ENCODE measurements around the gene GCLM.

The GCLM gene

DNA sequence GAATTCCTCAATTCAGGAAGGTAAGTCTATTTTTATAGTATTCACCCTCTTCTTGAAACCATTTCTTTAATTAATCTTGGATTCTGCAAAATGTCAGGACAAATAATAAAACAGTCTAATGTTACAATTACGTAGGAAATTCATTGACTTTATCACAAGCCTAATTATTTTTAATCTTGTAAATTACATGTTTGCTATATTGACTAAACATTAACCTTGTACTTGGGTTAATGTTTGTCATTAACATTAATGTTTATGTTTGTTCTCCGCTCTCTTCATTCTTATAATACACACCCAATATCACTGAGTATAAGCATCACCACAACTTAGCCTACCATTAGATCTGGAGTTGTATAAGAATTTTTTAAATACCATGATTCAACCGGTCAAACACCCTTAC, 2.8 kb downstream of the GCLM start:
- no peak overlapping the region for H3K4me3 ChIP-seq

DNA sequence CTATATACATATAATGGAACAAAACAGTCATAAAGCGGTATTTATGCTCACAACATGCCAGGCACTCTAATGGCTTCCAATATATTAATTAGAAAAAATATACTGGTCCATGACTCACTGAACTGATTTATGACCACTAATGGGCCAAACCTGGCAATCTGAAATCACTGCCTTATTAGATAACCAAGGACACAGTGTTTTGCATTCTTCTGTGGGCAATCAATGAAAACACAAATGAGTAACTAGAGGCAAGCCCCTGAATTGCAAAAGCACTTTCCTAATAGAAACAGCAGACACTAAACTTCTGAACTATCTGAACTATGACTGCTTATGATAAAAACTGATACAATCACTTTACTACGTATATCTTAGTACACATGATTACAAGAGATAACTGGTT, 3.5 kb downstream of the GCLM start:
- TF ChIP-seq, protein P1, sequence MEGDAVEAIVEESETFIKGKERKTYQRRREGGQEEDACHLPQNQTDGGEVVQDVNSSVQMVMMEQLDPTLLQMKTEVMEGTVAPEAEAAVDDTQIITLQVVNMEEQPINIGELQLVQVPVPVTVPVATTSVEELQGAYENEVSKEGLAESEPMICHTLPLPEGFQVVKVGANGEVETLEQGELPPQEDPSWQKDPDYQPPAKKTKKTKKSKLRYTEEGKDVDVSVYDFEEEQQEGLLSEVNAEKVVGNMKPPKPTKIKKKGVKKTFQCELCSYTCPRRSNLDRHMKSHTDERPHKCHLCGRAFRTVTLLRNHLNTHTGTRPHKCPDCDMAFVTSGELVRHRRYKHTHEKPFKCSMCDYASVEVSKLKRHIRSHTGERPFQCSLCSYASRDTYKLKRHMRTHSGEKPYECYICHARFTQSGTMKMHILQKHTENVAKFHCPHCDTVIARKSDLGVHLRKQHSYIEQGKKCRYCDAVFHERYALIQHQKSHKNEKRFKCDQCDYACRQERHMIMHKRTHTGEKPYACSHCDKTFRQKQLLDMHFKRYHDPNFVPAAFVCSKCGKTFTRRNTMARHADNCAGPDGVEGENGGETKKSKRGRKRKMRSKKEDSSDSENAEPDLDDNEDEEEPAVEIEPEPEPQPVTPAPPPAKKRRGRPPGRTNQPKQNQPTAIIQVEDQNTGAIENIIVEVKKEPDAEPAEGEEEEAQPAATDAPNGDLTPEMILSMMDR (IDR thresholded peaks at IDR 0.05): no peak
- no peak overlapping the region for H3K4me3 ChIP-seq
- DNase-seq (ENCODE audit: low spot score): no peak
- H3K27ac ChIP-seq: no peak overlapping the region

More for the DNA sequence above, 2.8 kb downstream of the GCLM start:
- no peak for DNase-seq (ENCODE audit: low spot score)
- no peak overlapping the region for H3K27ac ChIP-seq
- TF ChIP-seq, protein P1 (IDR thresholded peaks at IDR 0.05): no peak

DNA sequence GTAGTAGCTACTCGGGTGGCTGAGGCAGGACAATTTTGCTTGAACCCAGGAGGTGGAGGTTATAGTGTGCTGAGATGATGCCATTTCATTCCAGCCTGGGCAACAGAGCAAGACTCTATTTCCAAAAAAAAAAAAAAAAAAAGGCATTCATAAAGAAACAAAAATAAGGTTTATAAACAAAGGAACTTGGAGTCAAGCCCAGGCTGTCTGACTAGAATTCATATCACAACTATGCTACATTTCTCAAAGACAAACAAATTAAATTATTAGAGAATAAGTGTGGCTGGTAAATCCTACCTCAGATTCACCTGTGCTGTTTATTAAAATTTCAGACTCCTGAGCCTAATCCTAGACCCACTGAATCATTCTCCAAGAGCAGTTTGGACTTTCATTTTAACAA, 4.2 kb downstream of the GCLM start:
- TF ChIP-seq, protein P1 (IDR thresholded peaks at IDR 0.05): no peak
- Histone ChIP-seq H3K27ac (no peak overlapping the region), H3K4me3 (no peak overlapping the region)
- DNase-seq (ENCODE audit: low spot score): no peak

DNA sequence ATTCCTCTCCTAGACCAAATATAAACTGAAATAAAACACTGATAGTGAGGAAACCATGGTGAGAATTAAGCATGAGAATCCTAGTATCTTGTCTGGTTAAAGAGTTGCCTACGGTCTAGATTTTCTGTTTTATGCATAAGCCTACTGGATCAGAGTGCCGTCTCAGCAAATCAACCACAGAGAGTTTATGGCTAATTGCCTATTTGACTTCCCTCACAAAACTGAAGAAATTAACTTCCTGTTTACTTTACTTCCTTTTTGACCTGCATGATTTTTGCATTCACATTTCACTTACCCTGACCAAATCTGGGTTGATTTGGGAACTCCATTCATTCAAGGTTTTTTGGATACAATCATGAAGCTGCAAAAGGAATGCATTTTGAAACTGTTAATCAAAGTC, 5.0 kb downstream of the GCLM start:
- Histone ChIP-seq H3K27ac (no peak overlapping the region), H3K4me3 (no peak overlapping the region)
- TF ChIP-seq, protein P1 (IDR thresholded peaks at IDR 0.05): no peak
- DNase-seq (ENCODE audit: low spot score): no peak

DNA sequence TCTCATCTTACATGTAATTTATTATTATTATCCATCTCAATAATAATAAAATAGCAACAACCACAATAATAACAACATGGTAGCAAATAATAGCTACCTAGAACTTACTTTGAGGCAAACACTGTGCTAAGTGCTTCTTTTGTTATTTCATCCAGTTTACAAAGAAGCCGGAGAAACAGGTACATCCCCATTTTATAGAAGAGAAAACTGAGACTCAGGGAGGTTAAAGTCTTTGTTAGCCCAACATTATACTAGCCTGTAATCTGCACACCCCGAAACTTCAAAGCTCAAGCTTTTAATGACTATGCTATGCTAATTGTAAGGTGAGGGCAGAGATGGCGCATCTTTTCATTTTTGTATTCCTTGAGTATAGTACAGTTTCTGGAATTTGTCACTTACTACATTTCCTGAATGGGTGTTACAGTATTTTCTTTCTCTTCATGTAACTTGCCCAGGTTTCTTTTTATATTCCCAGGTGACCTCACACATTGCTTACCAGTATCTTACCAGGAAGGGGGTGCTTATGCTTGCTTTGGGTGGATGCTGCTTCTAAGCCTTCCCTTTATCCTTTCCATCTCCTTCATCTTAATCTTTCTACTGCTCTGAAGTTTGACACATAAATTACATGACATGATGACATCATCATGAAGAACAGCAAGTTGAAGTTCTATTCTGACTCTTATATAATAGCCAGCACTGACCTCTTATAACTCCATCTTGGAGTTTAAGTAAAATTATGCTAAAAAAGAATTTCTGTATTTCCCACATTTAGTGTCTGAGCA, 8.3 kb downstream of the GCLM start:
- H3K27ac ChIP-seq: no peak overlapping the region
- TF ChIP-seq, protein P1 (IDR thresholded peaks at IDR 0.05): no peak
- DNase-seq (ENCODE audit: low spot score): no peak
- H3K4me3 ChIP-seq: no peak overlapping the region

DNA sequence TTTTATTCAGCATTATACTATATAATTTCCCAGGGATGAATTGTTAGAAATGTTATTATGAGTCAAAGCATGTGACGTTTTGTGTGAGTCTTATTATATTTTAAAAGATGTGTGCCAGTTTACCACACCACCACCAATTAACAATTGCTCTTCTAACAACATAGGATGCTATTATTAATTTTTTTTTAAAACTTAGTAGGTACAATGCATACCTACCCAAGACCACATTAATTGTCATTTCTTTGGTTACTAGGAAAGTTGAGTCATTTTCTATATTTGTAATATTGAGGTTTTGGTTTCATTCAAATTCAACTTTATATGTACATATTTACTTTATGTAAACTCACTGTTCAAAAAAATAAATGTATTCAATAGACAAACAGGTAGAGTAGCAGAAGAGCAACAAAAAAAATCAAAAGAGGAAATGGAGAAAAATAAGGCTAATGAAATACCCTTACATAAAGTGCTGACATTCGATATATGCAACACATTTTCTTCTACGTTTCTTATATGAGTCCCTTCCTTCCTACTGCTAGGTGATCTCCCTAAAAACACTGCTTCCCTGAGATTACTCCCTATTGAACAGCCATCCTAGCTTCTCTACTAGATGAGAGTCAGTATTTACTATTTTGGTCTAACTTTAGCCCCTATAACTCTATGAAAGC, 9.6 kb downstream of the GCLM start:
- Histone ChIP-seq H3K4me3 (no peak overlapping the region), H3K27ac (no peak overlapping the region)
- no peak for DNase-seq (ENCODE audit: low spot score)
- TF ChIP-seq, protein P1 (IDR thresholded peaks at IDR 0.05): no peak

DNA sequence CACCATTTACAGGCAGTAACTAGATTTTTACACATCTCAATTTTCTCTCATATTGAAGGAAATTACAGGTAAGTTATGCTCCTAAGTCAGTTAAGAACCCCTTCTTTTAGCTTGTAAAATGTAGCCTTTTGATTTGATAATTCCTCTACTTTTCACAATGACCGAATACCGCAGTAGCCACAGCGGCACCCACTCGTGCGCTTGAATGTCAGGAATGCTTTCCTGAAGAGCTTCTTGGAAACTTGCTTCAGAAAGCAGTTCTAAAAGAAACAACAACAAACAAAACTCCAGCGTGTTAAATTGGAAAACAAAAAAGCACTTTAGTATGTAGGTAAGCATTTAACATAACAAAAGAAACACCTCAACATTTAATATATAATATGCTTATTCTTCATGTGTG, 20.3 kb downstream of the GCLM start:
- TF ChIP-seq, protein P1 (IDR thresholded peaks at IDR 0.05): no peak
- Histone ChIP-seq H3K4me3 (no peak overlapping the region), H3K27ac (no peak overlapping the region)
- no peak for DNase-seq (ENCODE audit: low spot score)

All from coronary artery (tissue), 2 donors.